CD4-positive, alpha-beta T cell treated with Interleukin-15 for 4 hours (primary cell): ENCODE data around the gene SLC24A2.

Experiments
- DNase-seq: peaks from one replicate; pipeline ENCODE4 v3.0.0-alpha.2; 2020; ENCODE audit warnings: low spot score

SLC24A2 gene

DNA sequence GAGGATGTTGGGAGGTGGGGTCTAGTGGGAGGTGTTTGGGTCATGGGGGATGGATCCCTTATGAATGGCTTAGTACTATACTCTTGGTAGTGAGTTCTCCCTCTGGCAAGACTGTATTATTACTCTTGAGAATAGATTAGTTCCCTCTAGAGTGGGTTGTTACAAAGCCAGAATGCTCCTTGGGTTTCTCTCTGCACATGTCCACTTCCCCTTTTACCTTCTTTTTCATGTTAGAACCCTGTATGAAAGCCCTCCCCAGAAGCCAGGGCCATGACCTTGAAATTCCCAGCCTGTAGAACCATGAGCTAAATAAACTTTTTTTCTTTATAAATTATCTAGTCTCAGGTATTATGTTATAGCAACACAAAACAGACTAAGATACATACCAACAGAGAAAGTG lies 31.1 kb downstream of the SLC24A2 start:
- no peak for DNase-seq

DNA sequence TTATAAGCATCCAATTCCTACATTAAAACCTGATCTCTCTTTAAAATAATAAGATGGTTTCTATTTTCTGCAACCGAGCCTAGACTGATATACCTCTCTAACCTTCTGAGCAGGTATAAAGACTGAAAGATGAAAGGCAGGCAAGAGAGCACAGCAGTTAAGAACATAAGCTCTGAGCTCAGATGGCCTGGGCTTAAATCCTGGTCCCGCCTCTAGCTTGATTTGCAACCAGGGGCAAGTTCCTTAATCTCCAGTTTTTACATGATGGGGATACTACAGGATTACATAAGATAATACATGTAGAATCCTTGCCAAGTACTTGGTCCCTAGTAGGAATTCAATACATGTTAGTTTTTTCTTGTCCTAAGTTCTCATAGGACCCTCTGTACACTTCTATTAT lies 33.9 kb downstream of the SLC24A2 start:
- DNase-seq = no peak

DNA sequence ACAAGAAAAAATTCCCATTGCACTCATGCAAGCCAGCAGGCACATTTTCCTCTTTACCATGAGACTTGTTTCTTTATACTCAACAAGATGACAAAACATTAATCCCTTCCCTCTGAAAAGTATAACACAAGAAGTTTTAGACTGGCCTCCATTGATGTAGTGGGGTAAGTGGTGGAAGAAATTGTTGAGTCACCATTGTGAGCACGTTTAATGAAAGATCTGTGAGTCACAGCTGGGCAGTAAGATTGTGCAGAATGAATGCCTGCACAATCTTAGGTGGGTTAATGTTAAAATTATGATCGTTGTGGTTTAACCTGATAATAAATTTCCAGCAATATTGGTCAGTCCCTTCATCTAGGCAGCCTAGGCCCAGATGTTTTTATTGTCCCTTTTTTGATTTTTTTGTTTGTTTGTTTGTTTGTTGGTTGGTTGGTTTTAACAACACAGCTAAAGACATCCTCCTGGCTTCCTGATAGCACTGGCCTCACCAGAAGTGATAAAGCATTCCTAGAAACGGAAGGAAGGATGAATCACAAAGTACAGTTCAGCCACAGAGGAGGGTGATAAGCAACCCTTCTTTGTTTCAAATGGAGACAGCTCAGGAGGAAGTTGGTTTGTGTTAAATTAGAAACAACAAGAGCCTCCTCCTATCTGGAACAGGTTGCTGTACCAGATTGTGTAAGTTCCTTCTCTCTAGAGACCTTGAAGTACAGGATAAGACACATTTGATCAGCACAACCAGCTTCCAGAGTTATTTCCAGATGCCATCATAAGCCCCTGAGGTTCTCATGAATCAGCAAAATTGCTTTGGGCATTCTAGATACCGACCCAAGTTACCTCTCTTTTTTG lies 40.3 kb downstream of the SLC24A2 start:
- DNase-seq = peak; percentile 19

DNA sequence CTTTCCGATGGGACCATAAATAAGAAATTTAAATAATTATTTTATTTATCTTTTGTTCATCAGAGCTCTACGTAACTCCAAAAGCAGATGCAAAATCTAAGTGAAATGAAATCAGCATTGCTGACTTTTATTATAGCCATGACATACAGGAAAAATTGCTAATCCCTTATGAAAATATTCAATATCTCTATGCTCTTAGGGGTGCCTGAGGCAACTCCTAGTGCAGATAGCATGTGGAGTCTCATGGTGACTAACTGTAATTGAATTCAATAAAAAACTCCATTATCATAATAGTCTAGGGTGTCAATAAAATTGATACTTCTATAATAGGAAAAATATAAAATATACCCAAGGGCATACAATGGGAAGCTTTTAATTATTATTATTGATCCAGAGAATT lies 42.6 kb downstream of the SLC24A2 start:
- no peak for DNase-seq

DNA sequence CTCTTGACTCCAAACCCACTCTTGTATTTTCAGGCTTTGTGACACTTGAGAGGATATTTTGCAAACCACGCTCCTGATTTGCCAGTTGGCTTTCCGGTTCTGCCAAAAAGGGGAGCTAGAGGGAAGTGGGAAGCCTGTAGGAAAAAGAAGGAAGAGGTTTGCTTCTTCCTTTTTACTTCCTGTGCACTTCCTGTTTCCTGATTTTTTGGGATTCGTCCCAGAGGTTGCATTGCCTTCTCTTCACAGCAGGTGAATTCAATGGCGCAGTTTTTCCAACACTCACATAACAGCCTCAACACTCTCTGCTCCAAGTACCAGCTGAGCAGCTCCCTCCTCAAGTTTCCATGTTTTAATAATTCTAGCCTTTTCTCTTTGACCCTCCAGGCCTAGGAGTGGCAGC lies 47.7 kb downstream of the SLC24A2 start:
- no peak for DNase-seq
